Right cardiac atrium (tissue), 5 donors: ENCODE data around the gene ECE1. TPM values are rescaled to one million over a fixed set of nuclear protein-coding genes. Genes with fewer than 3 reads are reported as not detected.

Experiments used
- ATAC-seq, 2 donors: fragments of 200-7000 bp; cut with Tn5 transposase; one replicate each; pipeline versions ENCODE4 v1.8.0 to v1.9.1; 2020; ENCODE audit warnings: moderate library complexity in 2 of 2, mild to moderate bottlenecking in 1 of 2
- DNase-seq, 3 donors: peaks; one replicate each; pipeline ENCODE4 v3.0.0-alpha.2; 2020
- H3K27ac ChIP-seq: one replicate; pipeline ENCODE4 v1.5.1; 2013; ENCODE audit warnings: mild to moderate bottlenecking, low read length, control low read depth, moderate library complexity
- H3K27me3 ChIP-seq: one replicate; pipeline ENCODE4 v1.6.1; 2013; ENCODE audit not compliant: control insufficient read depth, insufficient read depth
- H3K4me1 ChIP-seq: one replicate; pipeline ENCODE4 v1.6.1; 2013; ENCODE audit warnings: low read length; ENCODE audit not compliant: control insufficient read depth, insufficient read depth
- H3K4me3 ChIP-seq: one replicate; pipeline ENCODE4 v1.5.1; 2013; ENCODE audit warnings: low read length, control low read depth
- H3K9me3 ChIP-seq: one replicate; pipeline ENCODE4 v1.6.1; 2013; ENCODE audit warnings: low read length; ENCODE audit not compliant: control insufficient read depth
- WGBS: extraction: QIAGEN DNeasy Blood & Tissue Kit; methylation state at CpG from one replicate; pipeline ENCODE4 v1.1.7; 2013; 5-methylcytosine and 5-hydroxymethylcytosine counted together
- intact Hi-C, 4 donors: fragments of 100-400 bp; cut with DNase I; formaldehyde crosslinking; loops; one replicate each; pipeline versions ENCODE4 v1.11.0 to v1.14.0; 2022 to 2023
- polyA plus RNA-seq: library from polyadenylated mRNA; stranded (reverse); fragments of 200-250 nt; gene quantifications from one replicate; pipeline ENCODE4 v1.2.3, GENCODE V29; 2013
- total RNA-seq, 4 donors: library from RNA; stranded (reverse); fragmentation: NEBNext Ultra II Directional; extraction: Animal tissue kit (Norgen Biotek cat#: 25700); gene quantifications; one replicate each; pipeline ENCODE4 v1.2.1, GENCODE V29; 2021
- donor health status: healthy with polysubstance abuse.
- donor health status: DM: no; HTN: yes; CAD: no.
- donor health status: DM: no; HTN: no; CAD: no.
- donor health status: DM: no; HTN: yes; CAD: no; lungs with severe emphysema.
- donor health status: DM: yes; HTN: yes; CAD: no.

The ECE1 gene
- total and polyA plus RNA-seq, 5 donors, result 76.2 to 158 (median 110) TPM

GRCh38 chr1:21258331-21259134 is 31.7 kb downstream of the ECE1 start:
- H3K4me1 ChIP-seq, result peaks cover 24% of the 10 kb centered on the region
- 90% methylated on average over 22 of the region's 22 CpGs for WGBS
- H3K4me3 ChIP-seq, result no peak overlapping the region
- no peaks in the 10 kb centered on the region for H3K9me3 ChIP-seq
- DNase-seq (peak in 1 of 3 donors; percentile 30), ATAC-seq (no peak)
- intact Hi-C loops, result loop anchor here (5.0 kb wide), 3 partner anchors 74 to 109 kb away; no protein-coding TSS in a partner anchor
- no peak overlapping the region for H3K27ac ChIP-seq
- no peaks in the 10 kb centered on the region for H3K27me3 ChIP-seq

- intact Hi-C loops, result loop anchor here (5.0 kb wide), 3 partner anchors 75 to 110 kb away; no protein-coding TSS in a partner anchor
- H3K9me3 ChIP-seq, result no peaks in the 10 kb centered on the region
- no peak overlapping the region for H3K27ac ChIP-seq
- H3K27me3 ChIP-seq, result no peaks in the 10 kb centered on the region
- DNase-seq (peak in 1 of 3 donors; percentile 45), ATAC-seq (no peak)
- WGBS, result 88% methylated on average over 13 of the region's 13 CpGs
- peaks cover 18% of the 10 kb centered on the region for H3K4me1 ChIP-seq
- H3K4me3 ChIP-seq, result no peak overlapping the region
Observed at GRCh38 chr1:21257431-21258135, 32.7 kb downstream of the ECE1 start.

GRCh38 chr1:21256776-21257175 is 33.5 kb downstream of the ECE1 start:
- Histone ChIP-seq H3K9me3 (no peaks in the 10 kb centered on the region), H3K4me1 (peaks cover 13% of the 10 kb centered on the region), H3K27me3 (no peaks in the 10 kb centered on the region), H3K27ac (no peak overlapping the region), H3K4me3 (no peak overlapping the region)
- intact Hi-C loops, result loop anchor here (5.0 kb wide), 3 partner anchors 76 to 111 kb away; no protein-coding TSS in a partner anchor
- ATAC-seq (no peak), DNase-seq (peak in 1 of 3 donors; percentile 31)
- 91% methylated on average over 13 of the region's 13 CpGs for WGBS

GRCh38 chr1:21255943-21256320 is 34.3 kb downstream of the ECE1 start:
- ATAC-seq (no peak), DNase-seq (peak in 1 of 3 donors; percentile 50)
- H3K9me3 ChIP-seq, result no peaks in the 10 kb centered on the region
- peaks cover 5% of the 10 kb centered on the region for H3K4me1 ChIP-seq
- no peaks in the 10 kb centered on the region for H3K27me3 ChIP-seq
- no peak overlapping the region for H3K4me3 ChIP-seq
- intact Hi-C loops, result loop anchor here (2.0 to 5.0 kb wide), 4 partner anchors 76 to 113 kb away; no protein-coding TSS in a partner anchor
- WGBS, result 93% methylated on average over 14 of the region's 14 CpGs
- H3K27ac ChIP-seq, result no peak overlapping the region

GRCh38 chr1:21255284-21255942 is 34.9 kb downstream of the ECE1 start:
- H3K27ac ChIP-seq, result peak overlapping the region; percentile 5
- 55% methylated on average over 11 of the region's 11 CpGs for WGBS
- ATAC-seq (peak; percentile 75 to 80), DNase-seq (peak; percentile 91 to 97 (median 95))
- H3K4me3 ChIP-seq, result no peak overlapping the region
- no peaks in the 10 kb centered on the region for H3K27me3 ChIP-seq
- intact Hi-C loops, result loop anchor here (2.0 to 5.0 kb wide), 4 partner anchors 77 to 113 kb away; no protein-coding TSS in a partner anchor
- H3K9me3 ChIP-seq, result no peaks in the 10 kb centered on the region
- H3K4me1 ChIP-seq, result peaks cover 2% of the 10 kb centered on the region

- H3K27ac ChIP-seq, result peak overlapping the region; percentile 0
- H3K4me3 ChIP-seq, result no peak overlapping the region
- peaks cover 2% of the 10 kb centered on the region for H3K4me1 ChIP-seq
- peak; percentile 48 to 72 for ATAC-seq
- peak; percentile 73 to 91 (median 87) for DNase-seq
- H3K27me3 ChIP-seq, result no peaks in the 10 kb centered on the region
- H3K9me3 ChIP-seq, result no peaks in the 10 kb centered on the region
- WGBS, result 54% methylated on average over 8 of the region's 8 CpGs
- intact Hi-C loops, result loop anchor here in 1 of 4 donors (2.0 kb wide), 1 partner anchor 114 kb away; no protein-coding TSS in a partner anchor
Observed at GRCh38 chr1:21254335-21254951, 35.8 kb downstream of the ECE1 start.

- no peaks in the 10 kb centered on the region for H3K27me3 ChIP-seq
- no peak overlapping the region for H3K4me3 ChIP-seq
- peaks cover 2% of the 10 kb centered on the region for H3K4me1 ChIP-seq
- no peaks in the 10 kb centered on the region for H3K9me3 ChIP-seq
- peak overlapping the region; percentile 89 for H3K27ac ChIP-seq
- DNase-seq (peak; percentile 61 to 83 (median 77)), ATAC-seq (peak; percentile 79 to 95)
- 51% methylated on average over 4 of the region's 4 CpGs for WGBS
- intact Hi-C loops, result no loop called here
Observed at GRCh38 chr1:21251773-21252471, 38.3 kb downstream of the ECE1 start.

GRCh38 chr1:21249940-21250493 is 40.2 kb downstream of the ECE1 start:
- WGBS, result 97% methylated on average over 9 of the region's 9 CpGs
- Histone ChIP-seq H3K9me3 (no peaks in the 10 kb centered on the region), H3K4me1 (peaks cover 2% of the 10 kb centered on the region), H3K27ac (no peak overlapping the region), H3K27me3 (no peaks in the 10 kb centered on the region), H3K4me3 (no peak overlapping the region)
- no peak for ATAC-seq
- intact Hi-C loops, result loop anchor here in 1 of 4 donors (10.0 kb wide), 1 partner anchor 405 kb away; no protein-coding TSS in a partner anchor
- DNase-seq, result peak in 2 of 3 donors; percentile 11 to 29

- WGBS, result 92% methylated on average over 14 of the region's 14 CpGs
Observed at GRCh38 chr1:21247892-21248715, 42.2 kb downstream of the ECE1 start.

More at GRCh38 chr1:21247892-21248715, 42.2 kb downstream of the ECE1 start:
- Histone ChIP-seq H3K4me1 (peaks cover 2% of the 10 kb centered on the region), H3K9me3 (no peaks in the 10 kb centered on the region), H3K4me3 (no peak overlapping the region), H3K27me3 (no peaks in the 10 kb centered on the region), H3K27ac (no peak overlapping the region)
- intact Hi-C loops, result loop anchor here in 1 of 4 donors (10.0 kb wide), 1 partner anchor 407 kb away; no protein-coding TSS in a partner anchor
- DNase-seq (peak in 2 of 3 donors; percentile 20 to 26), ATAC-seq (no peak)
